IPS DF 4.7 (cell line): ENCODE measurements around the gene TCTN1.
"Not testable (repeated sequence)": the region's sequence is repeated elsewhere in the genome, so short reads cannot be mapped to it uniquely, and the experiment has no call there.

Experiments used
- DNase-seq: peaks from one replicate; pipeline ENCODE4 v3.0.0-alpha.2; 2013; ENCODE audit warnings: low spot score; ENCODE audit errors: extremely low read depth

TCTN1 gene

DNA sequence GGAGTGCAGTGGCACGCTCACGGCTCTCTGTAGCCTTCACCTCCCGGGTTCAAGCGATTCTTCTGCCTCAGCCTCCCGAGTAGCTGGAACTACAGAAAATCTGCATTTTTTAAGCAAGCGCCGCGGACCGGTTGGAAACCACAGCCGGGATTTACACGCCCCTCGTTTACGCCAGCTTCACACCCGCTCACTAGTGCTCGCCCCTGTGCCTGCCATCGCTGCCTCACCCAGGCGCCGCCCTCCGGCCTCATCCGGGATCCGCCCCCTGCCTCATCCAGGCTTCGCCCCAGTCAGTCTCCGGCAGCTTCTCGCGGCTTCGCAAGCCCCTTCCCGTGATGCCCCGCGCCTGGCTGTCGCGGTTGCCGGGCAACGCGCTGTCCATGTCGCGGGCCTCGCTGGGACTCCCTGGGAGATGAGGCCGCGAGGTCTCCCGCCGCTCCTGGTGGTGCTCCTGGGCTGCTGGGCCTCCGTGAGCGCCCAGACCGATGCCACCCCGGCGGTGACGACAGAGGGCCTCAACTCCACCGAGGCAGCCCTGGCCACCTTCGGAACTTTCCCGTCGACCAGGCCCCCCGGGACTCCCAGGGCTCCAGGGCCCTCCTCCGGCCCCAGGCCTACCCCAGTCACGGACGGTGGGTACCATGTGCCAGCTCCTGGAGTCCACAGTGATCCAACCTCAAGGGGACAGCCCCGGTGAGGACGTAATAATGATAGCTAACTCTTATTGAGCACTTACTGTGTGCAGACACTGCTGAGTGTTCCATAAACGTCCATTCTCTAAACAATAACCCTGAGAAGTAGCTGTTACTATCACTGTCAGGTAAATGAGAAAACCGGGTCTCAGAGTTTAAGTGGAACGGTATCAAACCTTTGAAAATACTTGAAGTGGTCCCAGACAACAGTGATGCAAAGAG is at the start of gene TCTN1:
Gene TCTN1, plus strand, starts transcription at position 359 of the 914 bp plus-strand sequence. Its CDS starts 54 bp downstream, at position 413.
- DNase-seq, result peak; percentile 79

- DNase-seq, result no peak
These were observed 49.4 kb upstream of the TCTN1 start for GRCh38 chr12:110564471-110564991.

GRCh38 chr12:110565894-110566871 is 47.7 kb upstream of the TCTN1 start:
- DNase-seq, result no peak

DNA sequence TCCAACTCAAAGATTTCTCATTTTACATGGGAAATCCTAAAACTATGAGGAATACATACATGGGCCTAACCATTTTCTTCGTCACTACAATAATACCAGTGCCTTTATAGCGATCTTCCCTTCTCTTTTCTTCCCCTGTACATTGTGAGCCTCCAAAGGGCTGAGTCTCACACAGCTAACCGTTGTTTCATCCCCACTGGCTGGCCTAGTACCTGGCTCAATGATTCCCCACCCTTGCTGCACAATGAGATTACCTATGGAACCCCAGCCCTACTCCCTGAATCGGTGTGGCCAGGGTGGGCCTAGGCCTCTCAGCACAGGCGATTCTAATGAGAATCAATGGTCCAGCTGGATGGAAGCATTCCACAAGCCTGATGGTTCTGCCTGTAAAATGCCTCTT is 46.9 kb upstream of the TCTN1 start:
- no peak for DNase-seq

DNA sequence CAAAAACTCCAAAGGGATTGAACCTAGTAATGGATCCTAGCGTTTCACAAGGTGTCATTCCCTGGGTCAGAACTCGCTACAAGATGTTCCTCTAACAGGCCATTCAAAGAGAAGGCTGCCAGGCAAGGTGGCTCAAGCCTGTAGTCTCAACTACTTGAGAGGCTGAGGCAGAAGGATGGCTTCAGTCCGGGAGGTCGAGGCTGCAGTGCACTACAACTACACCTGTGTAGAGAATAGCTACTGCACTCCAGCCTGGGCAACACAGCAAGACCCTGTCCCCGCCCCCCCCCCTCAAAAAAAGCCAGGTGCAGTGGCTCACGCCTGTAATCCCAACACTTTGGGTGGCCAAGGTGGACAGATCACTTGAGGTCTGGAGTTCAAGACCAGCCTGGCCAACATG is 45.2 kb upstream of the TCTN1 start:
- no peak for DNase-seq

DNA sequence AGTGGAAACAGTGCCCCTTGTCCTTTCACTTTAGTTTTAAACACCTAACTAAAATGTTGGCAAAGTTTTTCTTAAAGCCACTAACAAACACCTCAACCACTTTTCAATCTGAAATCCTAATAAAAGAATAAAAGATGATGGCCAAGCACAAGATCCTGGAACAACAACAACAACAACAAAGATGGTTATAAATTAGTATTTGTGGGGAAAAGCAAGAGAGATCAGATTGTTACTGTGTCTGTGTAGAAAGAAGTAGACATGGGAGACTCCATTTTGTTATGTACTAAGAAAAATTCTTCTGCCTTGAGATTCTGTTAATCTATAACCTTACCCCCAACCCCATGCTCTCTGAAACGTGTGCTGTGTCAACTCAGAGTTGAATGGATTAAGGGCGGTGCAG is 44.1 kb upstream of the TCTN1 start:
- not testable (repeated sequence) for DNase-seq

GRCh38 chr12:110570798-110571197 is 43.1 kb upstream of the TCTN1 start:
- DNase-seq, result not testable (repeated sequence)

DNA sequence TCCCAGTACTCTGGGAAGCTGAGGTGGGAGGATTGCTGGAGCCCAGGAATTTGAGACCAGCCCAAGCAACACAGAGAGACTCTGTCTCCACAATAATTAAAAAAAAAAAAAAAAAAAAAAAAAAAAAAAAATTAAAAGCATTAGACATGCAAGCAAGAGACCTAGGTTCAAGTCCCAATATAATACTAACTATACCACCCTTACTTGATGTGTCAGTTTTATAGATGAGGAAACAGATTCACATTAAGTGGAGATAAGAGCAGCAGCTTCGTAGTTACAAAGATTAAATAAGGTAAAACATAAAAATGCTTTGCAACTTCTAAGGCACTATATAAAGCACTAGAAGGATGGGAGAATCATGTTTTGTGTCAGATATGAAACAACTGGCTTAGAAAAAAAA is 39.9 kb upstream of the TCTN1 start:
- no peak for DNase-seq

- not testable (repeated sequence) for DNase-seq
These were observed 39.2 kb upstream of the TCTN1 start for GRCh38 chr12:110574717-110575230.

DNA sequence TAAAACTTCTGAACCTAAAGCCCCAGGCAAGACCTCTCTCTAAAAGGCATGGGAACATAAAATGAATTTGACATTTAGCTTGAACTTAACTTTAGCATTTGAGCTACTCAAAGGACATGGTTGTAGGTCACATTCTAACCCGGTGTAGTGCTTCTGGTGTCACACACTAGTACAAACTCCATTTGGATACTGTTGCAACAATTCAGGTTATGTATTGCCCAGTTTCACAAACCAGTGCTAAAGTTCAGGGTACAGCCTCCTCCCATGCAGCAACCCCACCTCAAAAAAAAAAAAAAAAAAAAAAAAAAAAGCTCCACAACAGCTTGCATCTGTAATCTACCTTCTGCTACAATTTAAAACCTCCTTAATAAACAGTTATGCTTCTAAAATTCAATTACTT is 38.6 kb upstream of the TCTN1 start:
- no peak for DNase-seq

GRCh38 chr12:110576504-110576903 is 37.4 kb upstream of the TCTN1 start:
- DNase-seq, result no peak

DNA sequence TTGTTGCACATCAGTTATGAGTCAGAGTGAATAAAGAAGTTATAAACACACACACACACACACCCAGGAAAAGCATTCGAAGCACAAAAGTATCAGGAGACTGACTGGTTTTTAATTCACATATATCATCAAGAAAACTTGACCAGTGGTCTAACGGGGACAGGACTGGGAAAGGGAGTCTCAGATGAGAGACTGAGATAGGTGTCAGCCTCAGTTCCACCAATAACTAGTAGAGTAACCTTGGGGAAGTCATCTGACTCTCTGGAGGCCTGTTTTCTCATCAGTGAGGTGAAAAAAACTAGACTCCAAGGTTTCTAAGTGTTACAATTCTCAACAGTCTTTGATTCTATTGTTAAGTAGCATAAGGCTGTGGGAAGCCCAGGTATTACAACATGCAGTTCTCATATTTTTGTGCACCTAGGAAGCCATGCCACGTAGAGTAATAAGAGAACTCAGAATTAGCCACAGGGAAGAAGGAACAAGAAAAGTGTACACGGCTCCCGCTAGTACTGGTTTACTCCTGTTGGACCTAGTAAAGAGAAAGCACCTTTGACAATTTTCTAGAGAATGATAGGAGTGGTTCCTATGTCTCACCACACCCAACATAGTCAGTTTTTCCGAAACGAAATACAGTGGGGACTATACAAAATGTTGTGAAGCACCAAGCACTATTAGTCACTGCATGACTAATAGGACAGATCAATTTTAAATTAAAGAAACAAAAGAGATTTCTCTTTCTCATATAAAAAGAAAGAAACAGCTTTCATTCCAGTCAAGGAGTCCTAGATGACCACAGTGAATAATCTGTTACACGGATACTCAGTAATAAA is 35.9 kb upstream of the TCTN1 start:
- DNase-seq, result no peak

DNA sequence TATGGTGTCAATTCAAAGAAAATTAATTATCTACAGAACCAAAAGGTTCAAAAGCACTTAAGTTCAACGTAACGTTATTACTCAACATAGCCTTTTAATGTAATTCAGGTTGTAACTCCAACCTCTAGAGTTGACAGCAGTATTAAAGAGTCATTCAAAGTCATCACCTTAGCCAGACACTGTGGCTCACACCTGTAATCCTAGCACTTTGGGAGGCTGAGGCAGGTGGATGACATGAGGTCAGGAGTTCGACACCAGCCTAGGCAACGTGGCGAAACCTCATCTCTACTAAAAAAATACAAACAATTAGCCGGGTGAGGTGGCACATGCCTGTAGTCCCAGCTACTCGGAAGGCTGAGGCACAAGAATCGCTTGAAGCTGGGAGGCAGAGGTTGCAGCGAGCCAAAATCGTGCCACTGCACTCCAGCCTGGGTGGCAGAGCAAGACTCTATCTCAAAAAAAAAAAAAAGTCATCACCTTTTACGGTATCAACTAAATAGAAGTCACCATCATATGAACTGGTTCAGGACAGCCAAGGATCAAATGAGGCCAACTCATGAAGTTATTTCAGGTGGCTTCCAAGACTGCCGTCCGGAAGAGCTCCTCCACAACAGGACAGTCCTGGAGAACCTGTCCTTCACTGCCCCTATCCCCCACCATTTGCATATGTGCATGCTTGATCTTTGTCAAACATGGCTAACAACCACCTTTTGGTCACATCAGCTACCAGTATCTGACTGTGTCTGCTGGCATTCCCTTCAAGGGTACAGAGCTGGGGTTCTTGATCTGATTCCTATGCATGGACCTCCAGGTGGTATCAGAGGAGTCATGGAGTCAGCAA is 35.0 kb upstream of the TCTN1 start:
- no peak for DNase-seq

- no peak for DNase-seq
These were observed 34.2 kb upstream of the TCTN1 start for GRCh38 chr12:110579535-110580253.

GRCh38 chr12:110581931-110582275 is 32.0 kb upstream of the TCTN1 start:
- DNase-seq, result no peak

GRCh38 chr12:110582276-110583136 is 31.4 kb upstream of the TCTN1 start:
- DNase-seq, result no peak

- DNase-seq, result peak; percentile 91
These were observed 30.5 kb upstream of the TCTN1 start, which contains the start of gene PPTC7 for GRCh38 chr12:110583137-110584059. Gene PPTC7 (minus strand): TSS chr12:110583318. CDS start chr12:110583031, 287 bp downstream.
